Esophagus squamous epithelium (tissue), 5 donors: ENCODE measurements around the gene DEPDC5. TPM values are rescaled to one million over a fixed set of nuclear protein-coding genes. Genes with fewer than 3 reads are reported as not detected.
A peak's percentile ranks its signal among the peaks of the same experiment; 100 is the strongest.
"Not testable (repeated sequence)": the region's sequence is repeated elsewhere in the genome, so short reads cannot be mapped to it uniquely, and the experiment has no call there.

Source experiments
- DNase-seq: peaks from one replicate; lab custom pipeline; 2025; lab: John Stamatoyannopoulos, UW
- H3K27ac ChIP-seq, 4 donors: fragments of 200-600 bp; sonication (generic); one replicate each; pipeline ENCODE4 v1.5.1; 2016 to 2019; ENCODE audit warnings: mild to moderate bottlenecking in 1 of 4
- H3K27me3 ChIP-seq, 4 donors: fragments of 200-600 bp; sonication (generic); 1 replicate in 3 of 4; 2 replicates in 1 of 4; pipeline versions ENCODE4 v1.5.1 to v1.6.0; 2017 to 2021; ENCODE audit warnings: antibody characterized with exemption in 1 of 4
- H3K36me3 ChIP-seq, 3 donors: fragments of 200-600 bp; sonication (generic); one replicate each; pipeline ENCODE4 v1.5.1; 2016 to 2019
- H3K4me1 ChIP-seq, 3 donors: fragments of 200-600 bp; sonication (generic); one replicate each; pipeline ENCODE4 v1.5.1; 2017 to 2019
- H3K4me3 ChIP-seq, 4 donors: fragments of 200-600 bp; sonication (generic); 1 replicate in 3 of 4; 2 replicates in 1 of 4; pipeline ENCODE4 v1.5.1; 2016 to 2019; ENCODE audit warnings: mild to moderate bottlenecking in 2 of 4, moderate library complexity in 1 of 4
- H3K9me3 ChIP-seq, 3 donors: fragments of 200-600 bp; sonication (generic); one replicate each; pipeline ENCODE4 v1.5.1; 2016 to 2019
- CTCF ChIP-seq, 6 experiments: fragments of 450-650 bp in 4 of 6; fragments of 200-600 bp in 2 of 6; sonication (generic) in 2 of 6; IDR thresholded peaks; one replicate each; pipeline ENCODE4 v1.5.1; 2016 to 2019; ENCODE audit warnings: antibody characterized with exemption in 6 of 6, mild to moderate bottlenecking in 4 of 6, moderate library complexity in 4 of 6
- POLR2A ChIP-seq, 4 donors: fragments of 450-650 bp; IDR thresholded peaks; one replicate each; pipeline ENCODE4 v1.6.1; 2017; ENCODE audit warnings: antibody characterized with exemption in 4 of 4, mild to moderate bottlenecking in 4 of 4, moderate library complexity in 3 of 4
- WGBS, 2 donors: methylation state at CpG; one replicate each; pipeline ENCODE4 v1.1.5; 2018; 5-methylcytosine and 5-hydroxymethylcytosine counted together
- intact Hi-C: fragments of 100-400 bp; cut with DNase I; formaldehyde crosslinking; loops from one replicate; pipeline ENCODE4 v1.15.0; 2022
- total RNA-seq, 4 donors: library from RNA; depleted of rRNA; stranded (reverse); fragments of >200 nt; gene quantifications; one replicate each; pipeline ENCODE4 v1.1.0, GENCODE V29; 2016
- donor health status: DM: yes; HTN: yes; CAD: no.

The DEPDC5 gene
- total RNA-seq = 10 to 100 TPM in 3 of 4 donors, 1 to 10 TPM in 1; 9.0 to 22.5 (median 15.0) TPM

DNA sequence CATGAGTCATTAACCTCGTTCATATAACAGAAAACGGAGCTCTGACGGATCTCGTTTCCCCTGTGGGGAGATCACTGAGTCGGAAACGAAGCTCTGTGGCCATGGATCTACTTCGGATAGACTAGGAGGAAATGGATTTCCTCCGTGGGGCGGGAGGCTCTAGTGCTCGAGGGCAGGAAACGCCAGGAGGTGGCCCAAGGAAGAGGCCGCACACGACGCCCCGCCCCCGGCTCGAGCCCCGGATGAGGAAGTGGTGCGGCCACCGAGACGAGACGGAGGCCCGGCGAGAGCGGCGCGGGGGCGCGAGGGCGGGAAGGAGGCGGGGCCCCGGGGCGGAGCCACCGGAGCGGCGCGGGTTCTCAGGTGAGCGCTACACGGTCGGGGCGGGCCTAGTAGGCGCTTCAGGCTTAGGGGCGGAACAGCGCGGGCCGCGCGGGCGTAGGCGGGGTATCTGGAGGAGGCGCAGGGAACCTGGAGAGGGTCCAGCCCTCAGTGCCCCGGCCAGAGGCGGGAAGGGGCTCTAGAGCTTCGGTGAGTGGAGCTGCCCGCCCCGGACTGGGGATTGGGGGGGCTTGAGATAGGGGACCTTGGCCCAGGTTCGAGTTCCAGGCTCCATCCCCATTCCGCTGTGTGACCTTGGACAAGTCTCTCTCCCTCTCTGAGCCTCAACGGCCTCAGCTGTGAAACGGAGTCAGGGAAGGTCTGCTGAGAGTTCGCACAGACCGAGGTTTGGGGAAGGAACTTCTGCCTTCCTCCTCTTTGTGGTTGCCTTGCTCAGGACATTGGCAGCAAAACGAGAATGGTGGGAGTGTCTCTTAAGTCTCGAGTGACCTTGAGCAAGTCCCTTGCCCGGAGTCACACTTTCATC, at the start of gene DEPDC5:
Gene DEPDC5 (plus strand): TSS at position 386 of the 868 bp plus-strand sequence. CDS start 903 bp downstream, outside the sequence.
- H3K4me3 ChIP-seq = peak within 1 kb of the TSS; percentile 69 to 89 (median 84)
- peaks cover 20 to 45% (median 29%) of the 10 kb centered on the region in 3 donors for H3K4me1 ChIP-seq

DNA sequence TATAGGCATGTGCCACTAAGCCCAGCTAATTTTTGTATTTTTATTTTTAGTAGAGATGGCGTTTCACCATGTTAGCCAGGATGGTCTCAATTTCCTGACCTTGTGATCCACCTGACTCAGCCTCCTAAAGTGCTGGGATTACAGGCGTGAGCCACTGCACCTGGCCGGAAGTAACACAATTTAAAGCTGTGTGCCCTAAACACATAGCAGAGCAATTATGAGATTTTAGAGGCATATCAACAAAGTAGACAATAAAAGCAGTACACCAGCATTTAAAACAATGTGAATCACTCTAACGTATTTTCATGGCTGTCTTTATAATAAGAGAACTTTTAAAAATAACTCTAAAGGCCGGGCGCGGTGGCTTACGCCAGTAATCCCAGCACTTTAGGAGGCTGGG, 46.3 kb upstream of the DEPDC5 start:
- H3K27ac ChIP-seq = no peak overlapping the region
- no peaks in the 10 kb centered on the region for H3K9me3 ChIP-seq
- no peak overlapping the region for H3K4me3 ChIP-seq
- no peak for TF ChIP-seq CTCF (IDR thresholded peaks at IDR 0.05)
- no peak for TF ChIP-seq POLR2A (IDR thresholded peaks at IDR 0.05)
- no peak for DNase-seq
- WGBS, 2 donors = 82 to 87% methylated on average over 8 of the region's 8 CpGs
- intact Hi-C loops = no loop called here
- no peaks in the 10 kb centered on the region for H3K27me3 ChIP-seq
- peaks cover 0 to 100% (median 17%) of the 10 kb centered on the region in 3 donors for H3K36me3 ChIP-seq
- H3K4me1 ChIP-seq = no peaks in the 10 kb centered on the region

More for the DNA sequence above, at the start of gene DEPDC5:
- Histone ChIP-seq H3K27ac (peak within 1 kb of the TSS; percentile 93 to 97 (median 94)), H3K9me3 (no peaks in the 10 kb centered on the region), H3K27me3 (no peaks in the 10 kb centered on the region), H3K36me3 (peaks cover 0 to 14% (median 0%) of the 10 kb centered on the region in 3 donors)
- TF ChIP-seq POLR2A (IDR thresholded peaks at IDR 0.05) (peak in 3 of 4 donors; percentile 9 to 75 (median 63)), CTCF (IDR thresholded peaks at IDR 0.05) (no peak)
- WGBS, 2 donors = 0 to 4% methylated on average over 5 to 9 of the region's 65 CpGs
- intact Hi-C loops = no loop called here
- DNase-seq = peak; percentile 78

DNA sequence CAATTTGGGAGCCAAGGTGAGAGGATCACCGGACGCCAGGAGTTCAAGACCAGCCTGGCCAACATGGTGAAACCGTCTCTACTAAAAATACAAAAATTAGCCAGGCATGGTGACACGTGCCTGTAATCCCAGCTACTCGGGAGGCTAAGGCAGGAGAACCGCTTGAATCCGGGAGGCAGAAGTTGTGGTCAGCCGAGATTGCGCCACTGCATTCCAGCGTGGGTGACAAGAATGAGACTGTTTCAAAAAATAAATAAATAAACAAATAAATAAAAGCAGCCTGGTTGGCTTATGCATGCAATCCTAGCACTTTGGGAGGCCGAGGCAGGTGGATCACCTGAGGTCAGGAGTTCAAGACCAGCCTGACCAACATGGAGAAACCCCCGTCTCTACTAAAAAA, 42.6 kb upstream of the DEPDC5 start:
- intact Hi-C loops, H3K27ac ChIP-seq, H3K4me1 ChIP-seq, DNase-seq, H3K9me3 ChIP-seq, H3K27me3 ChIP-seq, H3K4me3 ChIP-seq: not testable (repeated sequence)
- WGBS, 2 donors = 80 to 93% methylated on average over 12 of the region's 12 CpGs
- peaks cover 6 to 100% (median 30%) of the 10 kb centered on the region in 3 donors for H3K36me3 ChIP-seq

- Histone ChIP-seq H3K27me3 (no peaks in the 10 kb centered on the region), H3K9me3 (no peaks in the 10 kb centered on the region), H3K27ac (no peak overlapping the region), H3K4me3 (no peak overlapping the region), H3K4me1 (peaks cover 0 to 6% (median 0%) of the 10 kb centered on the region in 3 donors), H3K36me3 (peaks cover 14 to 99% (median 31%) of the 10 kb centered on the region in 3 donors)
- 82 to 88% methylated on average over 5 of the region's 5 CpGs for WGBS, 2 donors
- DNase-seq = no peak
- intact Hi-C loops = no loop called here
- no peak for TF ChIP-seq CTCF (IDR thresholded peaks at IDR 0.05)
- no peak for TF ChIP-seq POLR2A (IDR thresholded peaks at IDR 0.05)
Measured at GRCh38 chr22:31715147-31715778, 38.6 kb upstream of the DEPDC5 start.

GRCh38 chr22:31719850-31720471, 33.9 kb upstream of the DEPDC5 start:
- H3K9me3 ChIP-seq = no peaks in the 10 kb centered on the region
- intact Hi-C loops = no loop called here
- no peaks in the 10 kb centered on the region for H3K27me3 ChIP-seq
- peaks cover 8 to 99% (median 11%) of the 10 kb centered on the region in 3 donors for H3K36me3 ChIP-seq
- 79 to 84% methylated on average over 5 to 7 of the region's 7 CpGs for WGBS, 2 donors
- no peak overlapping the region for H3K4me3 ChIP-seq
- H3K4me1 ChIP-seq = peaks cover 0 to 6% (median 0%) of the 10 kb centered on the region in 3 donors
- TF ChIP-seq CTCF (IDR thresholded peaks at IDR 0.05) = no peak
- no peak for TF ChIP-seq POLR2A (IDR thresholded peaks at IDR 0.05)
- no peak for DNase-seq
- no peak overlapping the region for H3K27ac ChIP-seq
